Fibroblast of lung (primary cell): ENCODE measurements around the gene ARID2. TPM values are rescaled to one million over a fixed set of nuclear protein-coding genes. Genes with fewer than 3 reads are reported as not detected.

Experiments used
- DNase-seq, 2 donors: peaks; one replicate each; pipeline versions ENCODE4 v3.0.0 to v3.0.0-alpha.2; 2010; ENCODE audit warnings: low read depth in 2 of 2
- H2AFZ ChIP-seq: 2 replicates; pipeline ENCODE4 v1.5.1; 2012; ENCODE audit warnings: low read length, control low read depth, inconsistent platforms
- H3K27ac ChIP-seq: 2 replicates; pipeline ENCODE4 v1.5.1; 2011; ENCODE audit warnings: low read length, control low read depth; ENCODE audit not compliant: insufficient read depth
- H3K27me3 ChIP-seq: 2 replicates; pipeline ENCODE4 v1.5.1; 2011; ENCODE audit warnings: mild to moderate bottlenecking, low read length; ENCODE audit not compliant: control insufficient read depth, insufficient read depth
- H3K36me3 ChIP-seq: 2 replicates; pipeline ENCODE4 v1.5.1; 2011; ENCODE audit warnings: low read length; ENCODE audit not compliant: control insufficient read depth, insufficient read depth
- H3K4me1 ChIP-seq: 2 replicates; pipeline ENCODE4 v1.5.1; 2011; ENCODE audit warnings: low read length; ENCODE audit not compliant: control insufficient read depth, insufficient read depth; ENCODE audit errors: extremely low read depth
- H3K4me2 ChIP-seq: 2 replicates; pipeline ENCODE4 v1.5.1; 2011; ENCODE audit warnings: low read length, control low read depth; ENCODE audit not compliant: insufficient read depth; ENCODE audit errors: extremely low read depth
- H3K4me3 ChIP-seq, 4 experiments: fragments of 200-600 bp in 1 of 4; sonication (generic) in 1 of 4; replicated peaks in 1 of 4; 2 replicates each; pipeline ENCODE4 v1.5.1; 2011 to 2016; ENCODE audit warnings: low read length in 4 of 4, low read depth in 3 of 4, mild to moderate bottlenecking in 3 of 4, control low read depth in 2 of 4, inconsistent platforms in 1 of 4, mixed read lengths in 1 of 4; ENCODE audit not compliant: insufficient read depth in 1 of 4; ENCODE audit errors: control extremely low read depth in 1 of 4
- H3K79me2 ChIP-seq: 2 replicates; pipeline ENCODE4 v1.5.1; 2012; ENCODE audit warnings: mild to moderate bottlenecking, low read length, inconsistent platforms; ENCODE audit not compliant: control insufficient read depth, insufficient read depth
- H3K9ac ChIP-seq: 2 replicates; pipeline ENCODE4 v1.5.1; 2011; ENCODE audit warnings: mild to moderate bottlenecking, low read length, control low read depth; ENCODE audit not compliant: insufficient read depth
- H3K9me3 ChIP-seq: 2 replicates; pipeline ENCODE4 v1.5.1; 2012; ENCODE audit warnings: low read depth, low read length; ENCODE audit not compliant: control insufficient read depth, insufficient read depth
- H4K20me1 ChIP-seq: 2 replicates; pipeline ENCODE4 v1.5.1; 2011; ENCODE audit warnings: low read length; ENCODE audit not compliant: control insufficient read depth, insufficient read depth; ENCODE audit errors: extremely low read depth
- CTCF ChIP-seq, 2 donors: IDR thresholded peaks in 1 of 2; conservative IDR thresholded peaks in 1 of 2; 1 replicate in 1 of 2; 2 replicates in 1 of 2; pipeline ENCODE4 v1.5.1; 2011 to 2012; ENCODE audit warnings: low read length in 2 of 2, control low read depth in 1 of 2, inconsistent platforms in 1 of 2, low read depth in 1 of 2, mild to moderate bottlenecking in 1 of 2
- EZH2 ChIP-seq: IDR thresholded peaks from 2 replicates; pipeline ENCODE4 v1.5.1; 2012; ENCODE audit warnings: low read length, control low read depth, mild to moderate bottlenecking; ENCODE audit errors: missing control alignments
- polyA plus RNA-seq, 2 donors: library from polyadenylated mRNA; depleted of rRNA in 1 of 2; stranded (reverse) in 1 of 2; unstranded in 1 of 2; fragments of >200 nt; gene quantifications; 2 replicates each; pipeline ENCODE4 v1.2.1, GENCODE V29; 2011 to 2012; ENCODE audit warnings: missing spikeins in 1 of 2
- total RNA-seq: library from RNA; depleted of rRNA; stranded (reverse); fragments of >200 nt; gene quantifications from 2 replicates; pipeline ENCODE4 v1.2.1, GENCODE V29; 2014

ARID2 gene
- total and polyA plus RNA-seq, 2 donors (not counting 1 experiment from before 2014, with no cell fraction given) = 14.5 to 15.7 TPM

- peaks cover 9% of the 10 kb centered on the region for H3K36me3 ChIP-seq
- no peaks in the 10 kb centered on the region for H3K9me3 ChIP-seq
- H3K79me2 ChIP-seq = no peaks in the 10 kb centered on the region
- no peaks in the 10 kb centered on the region for H4K20me1 ChIP-seq
- no peak overlapping the region for H3K4me3 ChIP-seq
- no peak overlapping the region for H2AFZ ChIP-seq
- no peaks in the 10 kb centered on the region for H3K4me1 ChIP-seq
- no peaks in the 10 kb centered on the region for H3K27me3 ChIP-seq
- H3K9ac ChIP-seq = no peak overlapping the region
- DNase-seq = no peak
- TF ChIP-seq EZH2 (no peak), CTCF (conservative IDR thresholded peaks at IDR 0.05 in 1 of 2, IDR thresholded peaks at IDR 0.05 in 1 of 2; ENCODE audit: low read depth in 1 of 2, low read length in 2 of 2) (no peak)
- H3K4me2 ChIP-seq = no peak overlapping the region
- no peak overlapping the region for H3K27ac ChIP-seq
Observed at GRCh38 chr12:45852508-45852907, 123.0 kb downstream of the ARID2 start.

- Histone ChIP-seq H3K27ac (no peak overlapping the region), H3K9ac (no peak overlapping the region), H3K4me2 (no peak overlapping the region), H3K9me3 (no peaks in the 10 kb centered on the region), H3K4me3 (no peak overlapping the region), H4K20me1 (no peaks in the 10 kb centered on the region), H3K4me1 (no peaks in the 10 kb centered on the region), H2AFZ (no peak overlapping the region), H3K79me2 (no peaks in the 10 kb centered on the region), H3K27me3 (no peaks in the 10 kb centered on the region), H3K36me3 (peaks cover 9% of the 10 kb centered on the region)
- no peak for TF ChIP-seq EZH2
- no peak for TF ChIP-seq CTCF (conservative IDR thresholded peaks at IDR 0.05 in 1 of 2, IDR thresholded peaks at IDR 0.05 in 1 of 2; ENCODE audit: low read depth in 1 of 2, low read length in 2 of 2)
- no peak for DNase-seq
Observed at GRCh38 chr12:45853550-45853949, 124.0 kb downstream of the ARID2 start.

GRCh38 chr12:45863332-45863731 lies 133.8 kb downstream of the ARID2 start:
- H3K79me2 ChIP-seq = no peaks in the 10 kb centered on the region
- no peak overlapping the region for H2AFZ ChIP-seq
- H3K36me3 ChIP-seq = no peaks in the 10 kb centered on the region
- H3K4me2 ChIP-seq = no peak overlapping the region
- no peak overlapping the region for H3K9ac ChIP-seq
- TF ChIP-seq CTCF (conservative IDR thresholded peaks at IDR 0.05 in 1 of 2, IDR thresholded peaks at IDR 0.05 in 1 of 2; ENCODE audit: low read depth in 1 of 2, low read length in 2 of 2) (no peak), EZH2 (no peak)
- H3K9me3 ChIP-seq = no peaks in the 10 kb centered on the region
- H3K4me3 ChIP-seq = no peak overlapping the region
- H4K20me1 ChIP-seq = no peaks in the 10 kb centered on the region
- H3K27ac ChIP-seq = no peak overlapping the region
- no peak for DNase-seq
- no peaks in the 10 kb centered on the region for H3K27me3 ChIP-seq
- H3K4me1 ChIP-seq = no peaks in the 10 kb centered on the region
